ENCODE measurements around the gene ELOVL5.
"Not testable (repeated sequence)": the region's sequence is repeated elsewhere in the genome, so short reads cannot be mapped to it uniquely, and the experiment has no call there.

ELOVL5 gene

DNA sequence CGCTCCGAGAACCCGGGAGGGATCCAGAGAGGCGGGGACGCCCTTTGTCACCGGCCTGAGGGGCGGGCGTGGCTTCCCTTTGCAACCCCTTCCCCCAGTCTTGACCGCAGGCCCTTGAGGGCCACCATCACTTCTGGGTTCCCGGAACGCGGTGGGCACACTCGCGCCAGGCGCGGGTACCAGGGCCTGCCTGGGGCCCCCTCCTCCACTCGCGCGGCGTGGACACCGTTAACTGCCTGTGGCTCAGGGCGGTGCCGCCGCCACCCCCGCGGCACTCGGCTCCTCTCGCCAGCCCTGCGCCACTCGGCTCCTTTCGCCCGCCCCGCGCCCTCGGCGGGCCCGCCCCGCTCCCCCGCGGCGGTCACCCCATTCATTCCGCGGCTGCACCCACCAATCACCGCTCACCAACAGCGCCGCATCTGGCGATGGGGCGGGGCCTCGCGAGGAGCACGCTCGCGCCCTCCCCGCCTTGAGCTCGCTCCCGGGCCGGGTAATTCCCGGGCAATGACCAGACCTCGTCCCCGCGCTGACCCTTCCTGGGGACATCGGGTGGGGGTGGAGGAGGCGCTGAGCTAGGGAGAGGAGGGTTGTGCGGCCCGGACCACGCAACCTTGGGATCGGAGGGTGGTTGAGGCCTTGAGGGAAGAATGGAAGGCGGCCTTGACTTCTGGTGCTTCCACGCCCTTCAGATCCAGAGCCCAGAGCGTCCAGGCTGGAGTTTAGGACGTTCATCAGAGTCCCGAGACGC is 10.5 kb upstream of the ELOVL5 start:
- peak; percentile 97 for DNase-seq (ENCODE audit: low spot score)

- no peak for DNase-seq (ENCODE audit: low spot score)
Measured at GRCh38 chr6:53358440-53359094, 9.8 kb upstream of the ELOVL5 start.

DNA sequence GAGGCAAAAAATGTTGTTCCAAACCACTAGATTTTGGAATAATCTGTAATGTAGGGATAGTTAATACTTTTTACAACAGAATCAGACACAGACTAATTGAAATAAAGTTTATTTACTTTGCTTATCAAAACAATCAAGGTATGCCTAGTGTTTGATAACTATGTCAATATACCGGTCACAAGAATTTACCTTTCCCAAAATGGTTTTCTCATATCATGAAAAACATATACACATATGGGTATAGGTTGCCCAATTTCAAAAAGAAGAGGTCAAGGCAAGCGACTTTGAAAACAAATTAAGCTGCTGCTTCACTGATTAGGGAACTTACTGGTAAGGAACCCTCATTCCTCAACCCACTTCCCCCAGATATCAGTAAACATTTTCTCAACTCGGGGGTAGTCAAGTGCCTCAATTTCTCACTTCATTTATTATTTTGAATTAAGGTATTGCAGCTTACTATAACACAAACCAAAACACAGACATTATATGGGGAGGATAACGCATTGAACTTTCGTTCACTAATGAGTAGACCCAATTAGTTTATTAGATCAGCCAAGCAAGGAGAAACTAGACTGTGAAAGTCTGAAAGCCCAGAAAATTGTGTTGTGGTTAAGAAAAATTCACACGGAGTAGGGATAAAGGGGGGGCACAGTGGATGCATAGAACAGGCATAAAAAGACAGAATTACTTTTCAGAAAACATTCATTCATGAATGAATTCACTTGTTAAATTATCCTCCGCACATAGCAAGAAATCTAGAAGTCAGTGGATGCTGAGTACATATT is 9.0 kb upstream of the ELOVL5 start:
- DNase-seq (ENCODE audit: low spot score): no peak

DNA sequence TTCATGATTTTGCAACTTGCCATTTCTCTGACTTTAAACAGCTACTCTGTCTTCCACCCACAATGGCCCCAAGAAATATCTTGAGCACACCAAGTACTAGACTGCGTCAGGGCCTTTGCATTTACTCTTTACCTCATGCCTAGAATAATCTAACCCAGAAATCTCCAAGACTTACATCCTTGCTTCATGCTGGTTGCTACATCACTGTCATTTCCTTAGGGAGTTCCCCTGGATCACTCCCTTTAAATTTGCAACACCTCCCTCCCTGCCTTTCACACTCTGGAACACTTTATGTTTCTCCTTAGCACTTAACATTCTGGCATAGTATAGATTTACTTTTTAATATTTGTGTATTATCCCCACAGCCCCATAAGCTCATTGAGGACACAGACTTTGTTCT is 4.9 kb upstream of the ELOVL5 start:
- no peak for DNase-seq (ENCODE audit: low spot score)

GRCh38 chr6:53352360-53352759 is 3.6 kb upstream of the ELOVL5 start:
- DNase-seq (ENCODE audit: low spot score): no peak

DNA sequence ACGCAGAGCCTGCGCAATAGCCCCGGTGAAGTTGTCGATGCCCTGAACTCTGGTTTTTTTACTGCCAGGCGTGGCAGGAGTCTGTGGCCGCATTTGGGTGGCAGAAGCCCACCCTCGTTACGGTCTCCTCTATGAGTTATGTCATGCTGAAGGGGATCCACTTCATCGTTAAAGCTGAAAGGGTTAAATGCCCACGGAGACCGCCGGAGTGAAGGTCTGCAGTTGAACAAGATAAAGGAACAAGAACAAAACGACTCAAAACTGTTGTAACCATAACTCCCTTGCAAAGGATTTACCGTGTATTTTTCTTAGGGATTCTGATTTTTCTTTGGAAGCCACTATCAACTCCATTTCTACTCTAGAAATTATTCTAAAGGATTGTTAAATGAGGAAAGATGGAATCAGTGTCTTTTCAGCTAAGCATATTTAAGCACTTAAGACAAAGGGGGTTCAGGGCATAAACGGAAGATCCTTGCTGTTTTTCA is 501 bp upstream of the ELOVL5 start:
- DNase-seq (ENCODE audit: low spot score): no peak

DNA sequence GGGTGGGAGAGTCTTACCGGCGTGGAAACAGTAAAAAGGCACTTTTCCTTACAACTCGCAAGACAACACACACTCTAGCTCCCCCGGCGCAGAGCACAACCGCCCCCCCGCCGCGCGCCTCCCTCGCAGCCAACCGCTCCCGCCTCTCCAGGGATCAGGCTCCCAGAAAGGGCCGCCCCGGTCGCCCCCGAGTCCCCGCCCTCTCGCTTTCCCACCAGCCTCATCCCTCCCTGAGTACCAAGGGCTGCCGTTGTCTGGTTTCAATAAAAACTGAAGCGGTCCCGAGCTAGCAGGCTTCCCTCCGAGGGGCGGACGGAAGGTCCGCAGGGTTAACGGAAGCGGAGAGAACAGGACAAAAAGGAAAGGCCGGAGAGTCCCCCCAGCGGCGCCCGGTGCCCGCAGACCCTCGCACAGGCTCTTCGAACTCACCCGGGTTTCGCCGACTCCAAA is 804 bp downstream of the ELOVL5 start:
- peak; percentile 62 for DNase-seq (ENCODE audit: low spot score)

- peak; percentile 10 for DNase-seq (ENCODE audit: low spot score)
Measured at GRCh38 chr6:53347250-53347920, 1.4 kb downstream of the ELOVL5 start.

DNA sequence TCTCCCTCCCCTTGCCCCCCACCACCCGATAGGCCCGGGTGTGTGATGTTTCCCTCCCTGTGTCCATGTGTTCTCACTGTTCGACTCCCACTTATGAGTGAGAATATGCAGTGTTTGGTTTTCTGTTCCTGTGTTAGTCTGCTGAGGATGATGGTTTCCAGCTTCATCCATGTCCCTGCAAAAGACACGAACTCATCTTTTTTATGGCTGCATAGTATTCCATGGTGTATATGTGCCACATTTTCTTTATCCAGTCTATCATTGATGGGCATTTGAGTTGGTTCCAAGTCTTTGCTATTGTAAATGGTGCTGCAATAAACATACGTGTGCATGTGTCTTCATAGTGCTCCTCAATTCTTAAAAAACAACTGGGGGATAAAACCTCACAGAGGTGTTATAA is 2.7 kb downstream of the ELOVL5 start:
- DNase-seq (ENCODE audit: low spot score): not testable (repeated sequence)

DNA sequence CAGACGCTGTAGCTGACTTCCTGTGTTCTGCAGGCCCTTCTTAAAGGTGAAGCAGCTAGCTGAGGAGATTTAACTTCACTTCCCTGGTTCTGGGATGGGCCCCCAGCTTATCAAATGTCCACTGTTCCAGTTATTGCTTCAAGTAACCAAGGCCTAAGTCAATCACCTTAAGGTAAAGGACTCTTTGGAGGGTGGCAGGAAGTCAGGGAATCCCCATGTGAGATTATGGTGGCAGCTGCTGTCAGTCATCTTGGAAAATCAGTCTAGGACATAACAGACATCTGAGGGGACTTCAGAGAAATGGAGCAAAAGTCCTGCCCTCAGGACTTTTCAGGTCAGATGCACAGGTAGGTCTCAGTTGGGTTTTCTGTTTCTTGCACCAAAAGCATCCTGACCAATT is 3.8 kb downstream of the ELOVL5 start:
- DNase-seq (ENCODE audit: low spot score): no peak

- no peak for DNase-seq (ENCODE audit: low spot score)
Measured at GRCh38 chr6:53343092-53343491, 5.7 kb downstream of the ELOVL5 start.

GRCh38 chr6:53342217-53342616 is 6.5 kb downstream of the ELOVL5 start:
- DNase-seq (ENCODE audit: low spot score): no peak

- DNase-seq (ENCODE audit: low spot score): no peak
Measured at GRCh38 chr6:53340536-53340935, 8.2 kb downstream of the ELOVL5 start.

DNA sequence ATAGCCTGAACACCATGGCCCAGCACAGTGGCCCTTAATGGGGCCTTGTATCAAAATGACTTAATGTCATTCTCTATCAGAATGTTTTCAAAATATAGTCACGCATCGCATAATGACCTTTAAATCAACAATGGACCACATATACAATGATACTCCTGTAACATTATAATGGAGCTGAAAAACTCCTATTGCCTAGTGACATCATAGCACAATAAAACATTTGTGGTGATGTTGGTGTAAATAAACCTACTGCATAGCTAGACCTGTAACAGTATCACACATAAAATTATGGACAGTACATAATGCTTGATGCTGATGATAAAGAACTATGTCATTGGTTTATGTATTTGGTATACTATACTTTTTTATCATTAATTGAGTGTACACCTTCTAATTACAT is 9.3 kb downstream of the ELOVL5 start:
- DNase-seq (ENCODE audit: low spot score): no peak

DNA sequence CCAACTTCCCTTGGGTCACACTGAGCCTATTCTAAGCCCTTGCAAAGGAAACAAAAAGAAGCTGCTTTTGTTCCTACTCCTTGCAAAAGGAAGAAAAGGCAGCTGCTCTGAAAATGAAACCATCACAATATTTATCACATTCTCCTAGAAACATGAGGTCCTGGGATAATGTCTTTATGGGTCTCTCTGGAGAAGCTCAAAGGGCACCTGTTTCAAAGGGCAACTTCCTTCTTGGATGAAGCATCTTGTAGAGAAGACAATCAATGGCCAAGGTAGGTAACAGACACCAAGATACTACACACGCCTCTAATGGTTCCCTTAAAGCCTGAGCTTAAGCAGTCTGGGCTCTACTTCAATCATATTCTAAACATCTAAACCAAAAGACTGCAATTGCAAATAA is 10.4 kb downstream of the ELOVL5 start:
- DNase-seq (ENCODE audit: low spot score): no peak

- DNase-seq (ENCODE audit: low spot score): no peak
Measured at GRCh38 chr6:53336070-53336469, 12.7 kb downstream of the ELOVL5 start.

DNA sequence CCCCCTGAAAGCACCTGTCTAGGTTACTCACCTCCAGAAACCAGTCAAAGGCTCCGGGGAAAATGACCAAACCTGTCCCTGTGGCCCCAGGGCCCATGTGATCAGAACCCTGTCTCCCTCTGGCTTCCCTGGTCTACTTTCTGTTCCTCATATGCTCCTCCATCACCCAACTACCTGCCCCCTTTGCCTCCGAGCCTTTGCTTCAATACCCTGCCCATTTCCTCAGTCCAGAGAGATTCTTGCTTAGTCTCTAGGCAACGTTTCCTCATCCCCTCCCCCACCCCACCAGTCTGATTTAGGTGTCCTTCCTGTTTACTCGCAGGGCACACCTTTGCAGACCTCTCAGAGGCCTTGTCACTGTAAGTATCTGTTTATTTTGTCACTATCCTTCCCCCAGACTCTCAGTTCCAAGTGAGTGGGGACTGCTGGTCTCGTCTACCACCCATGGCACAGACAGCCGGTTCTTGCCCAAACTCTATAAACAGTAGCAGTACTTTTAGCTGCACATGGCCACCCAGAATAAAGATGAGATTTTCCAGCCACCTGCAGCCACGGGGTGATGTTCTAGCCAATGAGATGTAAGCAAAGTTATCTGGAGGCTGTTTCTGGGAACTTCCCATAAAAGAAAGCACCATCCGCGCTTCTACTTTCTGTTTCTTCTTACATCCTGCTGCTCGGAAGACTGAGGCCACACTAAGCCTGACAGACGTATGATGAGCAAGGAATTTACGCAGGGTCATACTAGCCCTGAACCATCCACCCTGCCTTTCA is 13.3 kb downstream of the ELOVL5 start:
- no peak for DNase-seq (ENCODE audit: low spot score)

DNA sequence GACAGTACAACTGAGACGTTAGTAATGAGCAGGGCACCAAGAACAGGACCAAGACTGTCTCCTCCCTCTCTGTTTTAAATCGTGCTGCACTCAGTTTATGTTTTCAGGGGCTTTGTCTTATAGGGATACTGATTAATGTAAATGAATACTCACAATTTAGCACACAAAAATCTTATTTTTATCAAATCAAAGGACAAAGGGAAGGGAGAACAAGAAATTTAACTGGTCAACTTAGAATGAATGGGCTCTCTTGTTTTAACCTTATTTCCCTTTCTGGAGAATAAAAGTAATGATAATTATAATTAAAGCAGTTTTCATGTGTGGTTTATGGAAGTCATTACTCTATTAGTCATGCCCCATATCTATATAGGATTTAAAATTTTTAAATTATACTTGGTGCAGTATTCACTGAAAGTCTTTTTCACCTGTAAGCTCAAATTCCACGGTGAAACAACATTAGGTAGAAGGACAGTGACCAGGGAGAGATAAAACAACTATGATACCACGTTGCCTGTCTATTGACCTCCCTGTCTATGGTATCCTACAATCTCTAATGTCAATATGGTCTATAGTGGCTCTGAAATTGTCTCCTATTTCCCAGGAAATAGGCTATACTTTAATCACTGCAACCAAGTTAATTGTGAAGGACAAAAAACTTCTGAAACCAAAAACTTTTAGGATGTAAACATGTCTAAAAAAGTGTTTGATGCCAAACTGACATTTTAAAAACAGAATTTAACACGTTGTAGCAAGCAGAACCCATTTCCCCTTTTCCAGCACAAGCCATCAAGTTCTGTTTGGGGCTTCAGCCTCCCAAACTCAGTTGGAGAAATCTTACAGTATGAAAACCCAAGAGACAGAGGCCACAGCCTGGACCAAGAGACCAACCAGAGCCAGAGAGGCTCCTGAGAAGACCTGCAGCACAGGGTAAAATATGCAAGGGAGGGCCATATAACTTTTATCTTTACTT is 15.0 kb downstream of the ELOVL5 start:
- no peak for DNase-seq (ENCODE audit: low spot score)

DNA sequence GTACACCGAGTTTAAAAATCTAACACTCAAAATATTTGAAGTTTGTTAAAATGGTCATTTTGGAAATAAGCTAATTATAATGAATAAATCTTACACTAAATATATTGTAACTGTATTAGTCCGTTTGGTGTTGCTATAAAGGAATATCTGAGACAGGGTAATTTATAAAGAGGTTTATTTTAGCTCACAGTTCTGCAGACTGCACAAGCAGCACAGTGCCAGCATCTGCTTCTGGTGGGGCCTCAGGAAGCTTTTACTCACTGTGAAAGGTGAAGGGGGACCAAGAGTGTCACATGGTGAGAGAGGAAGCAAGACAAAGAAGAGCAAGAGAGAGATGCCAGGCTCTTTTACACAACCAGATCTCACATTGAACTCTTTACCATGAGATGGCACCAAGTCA is 17.1 kb downstream of the ELOVL5 start:
- no peak for DNase-seq (ENCODE audit: low spot score)

DNA sequence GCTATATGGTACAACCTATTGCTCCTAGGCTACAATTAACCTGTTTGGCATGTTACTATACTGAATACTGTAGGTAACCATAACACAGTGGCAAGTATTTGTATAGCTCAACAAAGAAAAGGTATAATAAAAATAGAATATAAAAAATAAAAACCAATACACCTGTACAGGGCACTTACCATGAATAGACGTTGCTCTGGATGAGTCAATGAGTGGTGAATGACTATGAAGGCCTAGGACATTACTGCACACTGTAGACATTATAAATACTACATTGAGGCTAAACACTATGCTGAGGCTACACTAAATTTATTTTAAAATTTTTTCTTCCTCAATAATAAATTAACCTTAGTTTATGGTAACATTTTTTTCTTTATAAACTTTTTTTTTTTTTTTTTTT is 18.6 kb downstream of the ELOVL5 start:
- DNase-seq (ENCODE audit: low spot score): no peak
